ENCODE measurements around the gene PSMD5.

Gene PSMD5

DNA sequence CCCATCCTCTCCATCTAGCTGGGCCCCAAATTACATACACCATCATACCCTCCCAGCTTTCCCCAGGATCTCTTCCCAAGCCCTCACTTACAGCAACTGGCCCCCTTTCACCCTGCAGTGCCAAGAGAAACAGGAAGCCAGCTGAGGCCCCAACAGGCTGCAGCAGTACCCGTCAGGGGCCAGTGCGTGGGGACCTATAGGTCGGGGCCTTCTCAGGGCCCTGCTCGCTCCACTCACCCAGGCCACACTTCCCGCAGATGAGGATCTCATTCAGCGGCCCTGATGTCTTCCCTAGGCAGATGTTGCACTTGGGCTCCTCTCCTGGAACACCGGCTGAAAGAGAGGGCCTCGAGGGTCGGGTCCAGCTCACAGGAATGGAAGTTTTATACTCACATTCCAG, 27.5 kb upstream of the PSMD5 start:
- H3K4me1 ChIP-seq, result no peaks in the 10 kb centered on the region
- no peaks in the 10 kb centered on the region for H3K27me3 ChIP-seq (ENCODE audit: control insufficient read depth, insufficient read depth, low read length)
- no peak overlapping the region for H3K27ac ChIP-seq
- H3K9me3 ChIP-seq (ENCODE audit: control insufficient read depth, low read length), result no peaks in the 10 kb centered on the region
- H3K79me2 ChIP-seq, result no peaks in the 10 kb centered on the region
- no peaks in the 10 kb centered on the region for H3K36me3 ChIP-seq (ENCODE audit: control insufficient read depth, insufficient read depth, low read length)
- no peak overlapping the region for H2AFZ ChIP-seq
- TF ChIP-seq, protein P1, sequence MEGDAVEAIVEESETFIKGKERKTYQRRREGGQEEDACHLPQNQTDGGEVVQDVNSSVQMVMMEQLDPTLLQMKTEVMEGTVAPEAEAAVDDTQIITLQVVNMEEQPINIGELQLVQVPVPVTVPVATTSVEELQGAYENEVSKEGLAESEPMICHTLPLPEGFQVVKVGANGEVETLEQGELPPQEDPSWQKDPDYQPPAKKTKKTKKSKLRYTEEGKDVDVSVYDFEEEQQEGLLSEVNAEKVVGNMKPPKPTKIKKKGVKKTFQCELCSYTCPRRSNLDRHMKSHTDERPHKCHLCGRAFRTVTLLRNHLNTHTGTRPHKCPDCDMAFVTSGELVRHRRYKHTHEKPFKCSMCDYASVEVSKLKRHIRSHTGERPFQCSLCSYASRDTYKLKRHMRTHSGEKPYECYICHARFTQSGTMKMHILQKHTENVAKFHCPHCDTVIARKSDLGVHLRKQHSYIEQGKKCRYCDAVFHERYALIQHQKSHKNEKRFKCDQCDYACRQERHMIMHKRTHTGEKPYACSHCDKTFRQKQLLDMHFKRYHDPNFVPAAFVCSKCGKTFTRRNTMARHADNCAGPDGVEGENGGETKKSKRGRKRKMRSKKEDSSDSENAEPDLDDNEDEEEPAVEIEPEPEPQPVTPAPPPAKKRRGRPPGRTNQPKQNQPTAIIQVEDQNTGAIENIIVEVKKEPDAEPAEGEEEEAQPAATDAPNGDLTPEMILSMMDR (IDR thresholded peaks at IDR 0.05), result no peak
- no peak overlapping the region for H3K9ac ChIP-seq
- no peak overlapping the region for H3K4me3 ChIP-seq (ENCODE audit: low read depth, low read length)
- H3K4me2 ChIP-seq (ENCODE audit: low read length), result no peak overlapping the region

DNA sequence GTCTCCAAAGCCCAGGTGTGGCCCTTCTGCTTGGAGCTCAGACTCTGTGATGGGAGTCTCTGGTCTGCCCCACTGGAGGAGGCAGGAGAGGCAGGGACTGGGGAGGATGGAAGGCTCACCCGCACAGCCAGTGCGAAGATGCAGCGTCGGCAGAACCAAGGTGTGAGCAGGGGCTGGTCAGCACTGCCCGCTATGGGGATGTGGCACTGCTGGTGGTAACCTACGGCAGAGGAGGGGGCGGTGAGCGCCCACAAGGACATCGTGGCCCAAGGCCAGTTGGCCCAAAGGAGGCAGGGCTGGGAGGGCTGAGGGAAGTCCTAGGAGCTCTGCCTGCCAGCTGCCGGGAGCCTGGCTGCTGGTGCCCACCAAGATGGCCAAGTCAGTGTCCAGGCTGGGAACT, 27.0 kb upstream of the PSMD5 start:
- Histone ChIP-seq H3K27me3 (ENCODE audit: control insufficient read depth, insufficient read depth, low read length) (no peaks in the 10 kb centered on the region), H3K36me3 (ENCODE audit: control insufficient read depth, insufficient read depth, low read length) (no peaks in the 10 kb centered on the region), H3K4me1 (no peaks in the 10 kb centered on the region), H2AFZ (no peak overlapping the region), H3K9me3 (ENCODE audit: control insufficient read depth, low read length) (no peaks in the 10 kb centered on the region), H3K79me2 (no peaks in the 10 kb centered on the region), H3K4me3 (ENCODE audit: low read depth, low read length) (no peak overlapping the region), H3K4me2 (ENCODE audit: low read length) (no peak overlapping the region), H3K9ac (no peak overlapping the region), H3K27ac (no peak overlapping the region)
- TF ChIP-seq, protein P1 (IDR thresholded peaks at IDR 0.05), result no peak

DNA sequence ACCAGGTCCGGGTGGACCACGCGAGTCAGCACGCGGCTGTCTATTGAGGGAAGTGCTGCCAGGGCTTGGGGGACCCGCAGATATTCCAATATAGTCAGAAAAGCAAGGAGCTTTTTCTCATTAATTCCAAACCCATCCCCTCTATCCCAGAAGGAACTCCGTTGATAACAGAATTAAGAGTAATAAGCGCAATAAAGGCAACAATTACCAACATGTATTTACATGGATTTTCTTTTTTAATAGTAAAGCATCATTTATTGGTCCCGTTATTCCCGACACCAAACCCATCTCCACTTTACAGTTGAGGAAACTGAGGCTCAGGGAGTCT, 26.6 kb upstream of the PSMD5 start:
- Histone ChIP-seq H3K36me3 (ENCODE audit: control insufficient read depth, insufficient read depth, low read length) (no peaks in the 10 kb centered on the region), H3K79me2 (no peaks in the 10 kb centered on the region), H3K27me3 (ENCODE audit: control insufficient read depth, insufficient read depth, low read length) (no peaks in the 10 kb centered on the region), H3K27ac (peak overlapping the region; percentile 75), H3K9me3 (ENCODE audit: control insufficient read depth, low read length) (no peaks in the 10 kb centered on the region), H3K4me1 (no peaks in the 10 kb centered on the region), H3K4me3 (ENCODE audit: low read depth, low read length) (peak overlapping the region; percentile 62), H2AFZ (peak overlapping the region; percentile 97), H3K9ac (no peak overlapping the region), H3K4me2 (ENCODE audit: low read length) (peak overlapping the region; percentile 82)
- TF ChIP-seq, protein P1 (IDR thresholded peaks at IDR 0.05), result no peak

DNA sequence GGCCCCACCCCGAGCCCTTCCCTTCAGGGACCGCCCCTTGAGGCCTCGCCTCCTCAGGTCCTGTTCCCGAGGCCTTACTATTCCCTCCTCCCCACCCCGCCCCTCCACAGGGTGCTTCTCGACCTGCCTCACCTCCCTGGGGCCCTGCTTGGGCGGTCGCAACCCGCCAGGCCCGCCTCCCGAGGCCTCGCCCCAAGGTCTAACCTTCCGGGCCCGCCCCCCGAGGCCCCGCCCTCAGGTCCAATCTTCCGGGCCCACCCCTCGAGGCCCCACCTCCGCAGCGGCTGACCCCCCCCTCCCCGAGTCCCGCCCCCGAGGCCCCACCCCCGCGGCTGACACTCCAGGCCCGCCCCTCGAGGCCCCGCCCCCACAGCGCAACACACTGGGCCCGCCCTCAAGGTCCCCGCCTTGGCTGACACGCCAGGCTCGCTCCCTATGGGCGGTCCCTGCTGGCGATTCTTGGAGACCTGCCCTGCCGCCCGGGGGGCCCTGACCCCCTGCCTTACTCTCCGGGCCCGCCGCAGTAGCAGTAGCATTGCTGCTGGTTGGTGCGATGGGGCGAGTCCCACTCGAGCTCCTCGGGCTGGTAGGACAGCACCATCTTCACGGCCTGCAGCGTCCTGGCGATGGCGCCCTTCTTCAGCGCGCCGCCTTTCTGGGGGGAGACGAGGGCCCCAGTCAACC, 26.1 kb upstream of the PSMD5 start:
- peak overlapping the region; percentile 82 for H3K4me2 ChIP-seq (ENCODE audit: low read length)
- peak overlapping the region; percentile 62 for H3K4me3 ChIP-seq (ENCODE audit: low read depth, low read length)
- H3K4me1 ChIP-seq, result no peaks in the 10 kb centered on the region
- no peaks in the 10 kb centered on the region for H3K36me3 ChIP-seq (ENCODE audit: control insufficient read depth, insufficient read depth, low read length)
- no peaks in the 10 kb centered on the region for H3K27me3 ChIP-seq (ENCODE audit: control insufficient read depth, insufficient read depth, low read length)
- no peaks in the 10 kb centered on the region for H3K79me2 ChIP-seq
- peak overlapping the region; percentile 75 for H3K27ac ChIP-seq
- peak overlapping the region; percentile 97 for H2AFZ ChIP-seq
- H3K9ac ChIP-seq, result no peak overlapping the region
- H3K9me3 ChIP-seq (ENCODE audit: control insufficient read depth, low read length), result no peaks in the 10 kb centered on the region
- TF ChIP-seq, protein P1 (IDR thresholded peaks at IDR 0.05), result peak; percentile 34

DNA sequence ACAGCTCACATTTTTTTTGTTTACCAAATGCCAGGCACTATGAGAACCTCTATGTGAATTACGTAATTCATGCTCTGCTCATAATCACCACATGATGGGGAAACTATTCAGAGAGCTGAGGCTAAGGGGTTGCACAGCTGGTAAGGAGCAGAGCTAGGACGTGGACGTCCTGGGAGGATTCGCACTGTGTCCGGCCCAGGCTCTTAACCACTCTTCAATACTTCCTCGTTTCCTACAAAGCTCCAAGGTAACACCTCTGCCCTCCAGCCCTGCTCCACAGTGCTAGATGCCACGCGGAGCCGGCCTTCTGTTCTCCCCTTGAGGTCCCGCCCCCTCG, 25.6 kb upstream of the PSMD5 start:
- H3K9ac ChIP-seq, result no peak overlapping the region
- peak overlapping the region; percentile 51 for H3K27ac ChIP-seq
- peak overlapping the region; percentile 45 for H3K4me3 ChIP-seq (ENCODE audit: low read depth, low read length)
- TF ChIP-seq, protein P1 (IDR thresholded peaks at IDR 0.05), result no peak
- H3K36me3 ChIP-seq (ENCODE audit: control insufficient read depth, insufficient read depth, low read length), result no peaks in the 10 kb centered on the region
- no peaks in the 10 kb centered on the region for H3K4me1 ChIP-seq
- no peaks in the 10 kb centered on the region for H3K27me3 ChIP-seq (ENCODE audit: control insufficient read depth, insufficient read depth, low read length)
- H3K9me3 ChIP-seq (ENCODE audit: control insufficient read depth, low read length), result no peaks in the 10 kb centered on the region
- no peaks in the 10 kb centered on the region for H3K79me2 ChIP-seq
- peak overlapping the region; percentile 61 for H3K4me2 ChIP-seq (ENCODE audit: low read length)
- H2AFZ ChIP-seq, result peak overlapping the region; percentile 73

All from parathyroid adenoma (tissue), 2 donors.